Neural progenitor cell (in vitro differentiated cells): ENCODE data around the gene STKLD1. TPM values are rescaled to one million over a fixed set of nuclear protein-coding genes. Genes with fewer than 3 reads are reported as not detected.
A peak's percentile ranks its signal among the peaks of the same experiment; 100 is the strongest.

ENCODE experiments used
- DNase-seq: peaks from one replicate; pipeline ENCODE4 v3.0.0-alpha.2; 2016; ENCODE audit warnings: low spot score
- H2AFZ ChIP-seq: fragments of 200-600 bp; sonication (generic); replicated peaks from 2 replicates; pipeline ENCODE4 v1.6.1; 2016; ENCODE audit warnings: antibody characterized with exemption
- H3F3A ChIP-seq: fragments of 200-600 bp; sonication (generic); 2 replicates; pipeline ENCODE4 v1.6.1; 2016; ENCODE audit warnings: antibody characterized with exemption, low read depth
- H3K27ac ChIP-seq: fragments of 200-600 bp; sonication (generic); 2 replicates; pipeline ENCODE4 v1.5.1; 2016; ENCODE audit warnings: mild to moderate bottlenecking
- H3K27me3 ChIP-seq: fragments of 200-600 bp; sonication (generic); 2 replicates; pipeline ENCODE4 v1.6.1; 2016; ENCODE audit warnings: mild to moderate bottlenecking, moderate library complexity
- H3K36me3 ChIP-seq: fragments of 200-600 bp; sonication (generic); 2 replicates; pipeline ENCODE4 v1.5.1; 2016
- H3K4me1 ChIP-seq: fragments of 200-600 bp; sonication (generic); 2 replicates; pipeline ENCODE4 v1.6.1; 2016; ENCODE audit warnings: mixed run types
- H3K4me2 ChIP-seq: fragments of 200-600 bp; sonication (generic); 2 replicates; pipeline ENCODE4 v1.6.1; 2016
- H3K4me3 ChIP-seq: fragments of 200-600 bp; sonication (generic); 2 replicates; pipeline ENCODE4 v1.5.1; 2016
- H3K79me2 ChIP-seq: fragments of 200-600 bp; sonication (generic); 2 replicates; pipeline ENCODE4 v1.6.1; 2016; ENCODE audit warnings: low read depth
- H3K9ac ChIP-seq: fragments of 200-600 bp; sonication (generic); 2 replicates; pipeline ENCODE4 v1.6.1; 2016
- H3K9me3 ChIP-seq: fragments of 200-600 bp; sonication (generic); 2 replicates; pipeline ENCODE4 v1.5.1; 2016; ENCODE audit warnings: low read depth
- H4K20me1 ChIP-seq: fragments of 200-600 bp; sonication (generic); 2 replicates; pipeline ENCODE4 v1.6.1; 2016; ENCODE audit warnings: low read depth
- H3K27ac Mint-ChIP-seq: 3 replicates; pipeline ENCODE4 v1.8.0; 2021; ENCODE audit warnings: mixed read lengths
- H3K27me3 Mint-ChIP-seq: 2 replicates; pipeline ENCODE4 v1.8.0; 2022; ENCODE audit warnings: low read depth, mild to moderate bottlenecking, inconsistent platforms, moderate library complexity, mixed read lengths; ENCODE audit not compliant: insufficient read depth
- H3K36me3 Mint-ChIP-seq: 3 replicates; pipeline ENCODE4 v1.8.0; 2021; ENCODE audit warnings: mixed read lengths
- H3K4me1 Mint-ChIP-seq: 3 replicates; pipeline ENCODE4 v1.8.0; 2021; ENCODE audit warnings: mixed read lengths
- H3K4me3 Mint-ChIP-seq: 3 replicates; pipeline ENCODE4 v1.8.0; 2021; ENCODE audit warnings: mild to moderate bottlenecking, moderate library complexity, mixed read lengths
- H3K9me3 Mint-ChIP-seq: 3 replicates; pipeline ENCODE4 v1.8.0; 2020; ENCODE audit warnings: mixed read lengths
- CTCF ChIP-seq: fragments of 200-600 bp; sonication (generic); IDR thresholded peaks from 2 replicates; pipeline ENCODE4 v1.5.1; 2017; ENCODE audit warnings: antibody characterized with exemption, mild to moderate bottlenecking
- EZH2 ChIP-seq: fragments of 200-600 bp; sonication (generic); IDR thresholded peaks from 2 replicates; pipeline ENCODE4 v1.6.1; 2017; ENCODE audit warnings: antibody characterized with exemption, mild to moderate bottlenecking, moderate library complexity
- EZH2phosphoT487 ChIP-seq: fragments of 200-600 bp; sonication (generic); IDR thresholded peaks from 2 replicates; pipeline ENCODE4 v1.6.1; 2017; ENCODE audit warnings: antibody characterized with exemption
- total RNA-seq: library from RNA; depleted of rRNA; stranded (reverse); fragments of >200 nt; gene quantifications from 2 replicates; pipeline ENCODE4 v1.2.3, GENCODE V29; 2015; ENCODE audit warnings: low replicate concordance

STKLD1 gene
- total RNA-seq, 1 donor from 2014 or later, result 0.58 TPM

GRCh38 chr9:133359399-133360175 lies 16.6 kb upstream of the STKLD1 start:
- peaks cover 11% of the 10 kb centered on the region for H3K4me1 ChIP-seq
- no peaks in the 10 kb centered on the region for H3K9me3 ChIP-seq
- peak; percentile 66 for DNase-seq
- H3K4me3 Mint-ChIP-seq, result no peak overlapping the region
- H3K27ac Mint-ChIP-seq, result no peak overlapping the region
- no peaks in the 10 kb centered on the region for H3K9me3 Mint-ChIP-seq
- H3K36me3 Mint-ChIP-seq, result peaks cover 26% of the 10 kb centered on the region
- H3K36me3 ChIP-seq, result no peaks in the 10 kb centered on the region
- no peaks in the 10 kb centered on the region for H3K27me3 ChIP-seq
- no peak overlapping the region for H3K9ac ChIP-seq
- peaks cover 12% of the 10 kb centered on the region for H3K4me1 Mint-ChIP-seq
- H3K79me2 ChIP-seq, result peaks cover 32% of the 10 kb centered on the region
- no peak overlapping the region for H3K4me3 ChIP-seq
- no peak overlapping the region for H3K4me2 ChIP-seq
- peaks cover 55% of the 10 kb centered on the region for H4K20me1 ChIP-seq
- peaks cover 7% of the 10 kb centered on the region for H3K27me3 Mint-ChIP-seq
- H3F3A ChIP-seq, result peaks cover 9% of the 10 kb centered on the region
- no peak overlapping the region for H3K27ac ChIP-seq
- TF ChIP-seq EZH2phosphoT487 (no peak), CTCF (peak; percentile 52), EZH2 (no peak)
- no peak overlapping the region for H2AFZ ChIP-seq

GRCh38 chr9:133360400-133361393 lies 15.5 kb upstream of the STKLD1 start:
- Histone ChIP-seq H2AFZ (no peak overlapping the region), H3K36me3 (no peaks in the 10 kb centered on the region), H3K27ac (no peak overlapping the region), H3K4me2 (no peak overlapping the region), H3K4me1 (peaks cover 6% of the 10 kb centered on the region), H4K20me1 (peaks cover 54% of the 10 kb centered on the region), H3F3A (peaks cover 6% of the 10 kb centered on the region), H3K9me3 (no peaks in the 10 kb centered on the region), H3K4me3 (no peak overlapping the region), H3K9ac (no peak overlapping the region), H3K27me3 (no peaks in the 10 kb centered on the region), H3K79me2 (peaks cover 24% of the 10 kb centered on the region)
- Mint-ChIP-seq H3K36me3 (peaks cover 26% of the 10 kb centered on the region), H3K27ac (no peak overlapping the region), H3K27me3 (peaks cover 7% of the 10 kb centered on the region), H3K4me1 (peaks cover 9% of the 10 kb centered on the region), H3K4me3 (no peak overlapping the region), H3K9me3 (no peaks in the 10 kb centered on the region)
- no peak for TF ChIP-seq CTCF
- DNase-seq, result no peak

- H3K9me3 Mint-ChIP-seq, result no peaks in the 10 kb centered on the region
- peaks cover 5% of the 10 kb centered on the region for H3K4me1 ChIP-seq
- H2AFZ ChIP-seq, result no peak overlapping the region
- no peak overlapping the region for H3K27ac Mint-ChIP-seq
- H3K4me3 ChIP-seq, result no peak overlapping the region
- H3K4me1 Mint-ChIP-seq, result peaks cover 9% of the 10 kb centered on the region
- H3K4me3 Mint-ChIP-seq, result no peak overlapping the region
- H3F3A ChIP-seq, result peaks cover 6% of the 10 kb centered on the region
- H3K27ac ChIP-seq, result no peak overlapping the region
- H3K27me3 Mint-ChIP-seq, result peaks cover 11% of the 10 kb centered on the region
- no peaks in the 10 kb centered on the region for H3K9me3 ChIP-seq
- no peak for TF ChIP-seq EZH2phosphoT487
- TF ChIP-seq EZH2, result no peak
- no peak for TF ChIP-seq CTCF
- no peak for DNase-seq
- no peaks in the 10 kb centered on the region for H3K27me3 ChIP-seq
- no peaks in the 10 kb centered on the region for H3K36me3 ChIP-seq
- H3K4me2 ChIP-seq, result no peak overlapping the region
- H3K9ac ChIP-seq, result no peak overlapping the region
- H3K79me2 ChIP-seq, result peaks cover 28% of the 10 kb centered on the region
- H4K20me1 ChIP-seq, result peaks cover 61% of the 10 kb centered on the region
- peaks cover 26% of the 10 kb centered on the region for H3K36me3 Mint-ChIP-seq
Measured at GRCh38 chr9:133361507-133362092, 14.6 kb upstream of the STKLD1 start.
